Caki2 (cell line): ENCODE data around the gene TMEM98. TPM values are rescaled to one million over a fixed set of nuclear protein-coding genes. Genes with fewer than 3 reads are reported as not detected.
"Not testable (repeated sequence)": the region's sequence is repeated elsewhere in the genome, so short reads cannot be mapped to it uniquely, and the experiment has no call there.

Experiments
- DNase-seq: peaks from one replicate; pipeline ENCODE4 v3.0.0-alpha.2; 2015; ENCODE audit warnings: low read depth
- in situ Hi-C: cut with HindIII; loops from 2 replicates; pipeline ENCODE4 v1.10.0; 2016; ENCODE audit warnings: low sequenced_read_pairs, low pct_unique_long_range_greater_than_20kb, mixed read lengths
- total RNA-seq: library from RNA; depleted of rRNA; stranded (reverse); fragments of >200 nt; shearing (Covaris generic); gene quantifications from 2 replicates; pipeline ENCODE4 v1.2.3, GENCODE V29; 2014; ENCODE audit warnings: low replicate concordance

The TMEM98 gene
- total RNA-seq, 1 experiment from 2014 or later, result not detected

GRCh38 chr17:32912218-32912897 lies 15.6 kb upstream of the TMEM98 start:
- in situ Hi-C loops, result no loop called here
- DNase-seq, result no peak

- in situ Hi-C loops, result no loop called here
- DNase-seq, result no peak
Measured at GRCh38 chr17:32913593-32913992, 14.4 kb upstream of the TMEM98 start.

- no peak for DNase-seq
- in situ Hi-C loops, result no loop called here
Measured at GRCh38 chr17:32914181-32914580, 13.8 kb upstream of the TMEM98 start.

- in situ Hi-C loops, result no loop called here
Measured at GRCh38 chr17:32915245-32915644, 12.7 kb upstream of the TMEM98 start.

GRCh38 chr17:32916134-32916533 lies 11.8 kb upstream of the TMEM98 start:
- no peak for DNase-seq
- in situ Hi-C loops, result no loop called here

More at GRCh38 chr17:32915245-32915644, 12.7 kb upstream of the TMEM98 start:
- no peak for DNase-seq

- DNase-seq, result no peak
- in situ Hi-C loops, result no loop called here
Measured at GRCh38 chr17:32917081-32917480, 10.9 kb upstream of the TMEM98 start.

GRCh38 chr17:32917842-32918241 lies 10.1 kb upstream of the TMEM98 start:
- no peak for DNase-seq
- in situ Hi-C loops, result no loop called here

GRCh38 chr17:32919876-32920275 lies 8.1 kb upstream of the TMEM98 start:
- DNase-seq, in situ Hi-C loops: not testable (repeated sequence)

GRCh38 chr17:32920293-32920692 lies 7.7 kb upstream of the TMEM98 start:
- in situ Hi-C loops, result no loop called here
- DNase-seq, result no peak

GRCh38 chr17:32921017-32921416 lies 6.9 kb upstream of the TMEM98 start:
- DNase-seq, result no peak
- in situ Hi-C loops, result no loop called here

- DNase-seq, in situ Hi-C loops: not testable (repeated sequence)
Measured at GRCh38 chr17:32923905-32924304, 4.0 kb upstream of the TMEM98 start.

GRCh38 chr17:32926183-32926582 lies 1.8 kb upstream of the TMEM98 start:
- DNase-seq, result no peak

GRCh38 chr17:32926789-32927188 lies 1.2 kb upstream of the TMEM98 start:
- DNase-seq, in situ Hi-C loops: not testable (repeated sequence)

More at GRCh38 chr17:32926183-32926582, 1.8 kb upstream of the TMEM98 start:
- in situ Hi-C loops, result no loop called here

GRCh38 chr17:32927201-32927723 lies 691 bp upstream of the TMEM98 start:
- no peak for DNase-seq
- in situ Hi-C loops, result no loop called here

- in situ Hi-C loops, result no loop called here
- DNase-seq, result no peak
Measured at GRCh38 chr17:32928586-32929535, 908 bp downstream of the TMEM98 start.

- in situ Hi-C loops, result no loop called here
- DNase-seq, result no peak
Measured at GRCh38 chr17:32929588-32929987, 1.6 kb downstream of the TMEM98 start.

- in situ Hi-C loops, result no loop called here
- no peak for DNase-seq
Measured at GRCh38 chr17:32930512-32930911, 2.6 kb downstream of the TMEM98 start.

- in situ Hi-C loops, result no loop called here
- DNase-seq, result no peak
Measured at GRCh38 chr17:32931686-32932085, 3.7 kb downstream of the TMEM98 start.

- DNase-seq, result no peak
- in situ Hi-C loops, result no loop called here
Measured at GRCh38 chr17:32933881-32934280, 5.9 kb downstream of the TMEM98 start.
